Epithelial cell of esophagus (primary cell): ENCODE measurements around the gene CCDC17.

Source experiments
- DNase-seq: peaks from one replicate; pipeline ENCODE4 v3.0.0; 2010; ENCODE audit warnings: low read depth
- H3K4me3 ChIP-seq: 2 replicates; pipeline ENCODE4 v1.5.1; 2011; ENCODE audit warnings: mild to moderate bottlenecking, low read length, control low read depth
- TF ChIP-seq, protein P1 (sequence below): IDR thresholded peaks from 2 replicates; pipeline ENCODE4 v1.5.1; 2011; ENCODE audit warnings: low read depth, mild to moderate bottlenecking, low read length, control low read depth, inconsistent platforms; ENCODE audit not compliant: insufficient read depth; ENCODE audit errors: missing control alignments

The CCDC17 gene

DNA sequence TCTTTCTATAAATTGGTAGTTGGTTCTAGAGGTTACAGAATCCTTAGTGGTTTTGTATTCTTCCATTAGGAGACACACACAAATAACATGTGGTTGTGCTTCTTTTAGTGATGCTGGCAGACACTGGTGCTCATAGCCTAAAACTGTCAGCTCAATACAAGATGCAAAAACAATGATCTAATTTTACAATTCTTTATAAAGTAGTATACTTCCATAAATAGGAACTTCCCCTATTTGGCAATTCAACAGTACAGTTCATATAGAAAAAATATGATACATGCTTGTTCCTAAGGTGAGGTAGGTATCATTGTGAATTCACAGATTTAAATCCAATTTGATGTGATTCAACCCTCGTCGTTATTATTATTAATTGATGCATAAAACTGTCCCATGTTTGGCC, 20.8 kb upstream of the CCDC17 start:
- DNase-seq: no peak
- TF ChIP-seq, protein P1, sequence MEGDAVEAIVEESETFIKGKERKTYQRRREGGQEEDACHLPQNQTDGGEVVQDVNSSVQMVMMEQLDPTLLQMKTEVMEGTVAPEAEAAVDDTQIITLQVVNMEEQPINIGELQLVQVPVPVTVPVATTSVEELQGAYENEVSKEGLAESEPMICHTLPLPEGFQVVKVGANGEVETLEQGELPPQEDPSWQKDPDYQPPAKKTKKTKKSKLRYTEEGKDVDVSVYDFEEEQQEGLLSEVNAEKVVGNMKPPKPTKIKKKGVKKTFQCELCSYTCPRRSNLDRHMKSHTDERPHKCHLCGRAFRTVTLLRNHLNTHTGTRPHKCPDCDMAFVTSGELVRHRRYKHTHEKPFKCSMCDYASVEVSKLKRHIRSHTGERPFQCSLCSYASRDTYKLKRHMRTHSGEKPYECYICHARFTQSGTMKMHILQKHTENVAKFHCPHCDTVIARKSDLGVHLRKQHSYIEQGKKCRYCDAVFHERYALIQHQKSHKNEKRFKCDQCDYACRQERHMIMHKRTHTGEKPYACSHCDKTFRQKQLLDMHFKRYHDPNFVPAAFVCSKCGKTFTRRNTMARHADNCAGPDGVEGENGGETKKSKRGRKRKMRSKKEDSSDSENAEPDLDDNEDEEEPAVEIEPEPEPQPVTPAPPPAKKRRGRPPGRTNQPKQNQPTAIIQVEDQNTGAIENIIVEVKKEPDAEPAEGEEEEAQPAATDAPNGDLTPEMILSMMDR: no peak
- no peak overlapping the region for H3K4me3 ChIP-seq

GRCh38 chr1:45643978-45644377, 20.1 kb upstream of the CCDC17 start:
- H3K4me3 ChIP-seq: no peak overlapping the region
- TF ChIP-seq, protein P1: peak; percentile 33
- no peak for DNase-seq

DNA sequence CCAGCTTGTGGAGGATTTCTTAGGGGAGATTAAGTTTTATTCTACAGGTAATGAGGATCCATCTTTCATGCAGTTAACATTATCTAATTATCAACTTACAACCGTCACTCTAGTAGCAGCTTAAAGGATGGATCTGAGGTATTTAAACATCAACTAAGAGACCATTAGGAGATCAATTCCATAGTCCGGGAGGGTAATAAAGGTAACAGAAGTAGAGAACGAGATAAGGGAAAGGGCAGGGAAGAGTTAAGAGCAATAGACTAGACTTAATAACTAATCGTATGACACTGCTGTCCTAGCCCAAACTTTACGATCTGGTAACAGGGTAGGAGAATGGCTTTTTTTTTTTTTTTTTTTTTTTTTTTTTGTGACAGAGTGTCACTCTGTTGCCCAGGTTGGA, 19.5 kb upstream of the CCDC17 start:
- no peak for DNase-seq
- no peak overlapping the region for H3K4me3 ChIP-seq
- TF ChIP-seq, protein P1: no peak

DNA sequence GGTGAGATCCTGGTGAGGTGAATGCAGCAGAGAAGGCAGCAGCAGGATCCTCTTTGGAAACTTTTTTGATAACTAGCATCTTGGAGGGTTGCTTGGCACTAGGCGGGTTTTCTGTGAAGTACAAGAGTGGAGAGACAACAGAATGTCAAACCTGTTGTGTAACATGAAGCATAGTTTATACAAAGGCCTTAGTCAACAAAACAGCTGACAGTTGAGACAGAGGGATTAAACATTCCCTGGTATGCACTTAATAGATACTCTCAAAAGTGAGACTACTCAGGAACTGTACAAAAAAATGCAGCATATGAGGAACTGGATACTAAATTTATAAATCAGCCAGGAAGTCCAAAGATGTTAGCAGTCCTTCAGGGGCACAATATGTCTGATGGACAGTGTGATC, 16.4 kb upstream of the CCDC17 start:
- peak; percentile 21 for DNase-seq
- TF ChIP-seq, protein P1: no peak
- no peak overlapping the region for H3K4me3 ChIP-seq

DNA sequence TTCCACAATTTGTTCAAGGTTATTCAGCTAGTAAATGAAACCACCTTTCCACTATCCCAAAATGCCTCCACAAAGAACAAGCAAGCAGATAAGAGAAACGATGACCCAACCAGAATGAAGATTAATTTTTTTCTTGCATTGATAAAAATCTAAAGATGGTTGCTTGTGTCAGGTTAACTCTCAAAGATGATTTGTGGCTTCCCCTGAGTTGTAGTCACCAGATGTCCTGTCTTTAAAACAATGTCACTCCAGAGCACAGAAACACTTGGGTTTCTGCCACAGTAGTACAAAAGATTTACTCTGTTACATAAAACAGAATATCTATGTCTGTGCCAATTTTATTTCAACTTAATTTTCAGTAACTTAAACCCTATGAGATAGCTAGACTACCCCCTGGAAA, 11.4 kb upstream of the CCDC17 start:
- no peak for DNase-seq
- H3K4me3 ChIP-seq: no peak overlapping the region
- TF ChIP-seq, protein P1: no peak

- TF ChIP-seq, protein P1: no peak
- H3K4me3 ChIP-seq: no peak overlapping the region
- DNase-seq: no peak
These were observed 6.6 kb upstream of the CCDC17 start for GRCh38 chr1:45630429-45630828.

DNA sequence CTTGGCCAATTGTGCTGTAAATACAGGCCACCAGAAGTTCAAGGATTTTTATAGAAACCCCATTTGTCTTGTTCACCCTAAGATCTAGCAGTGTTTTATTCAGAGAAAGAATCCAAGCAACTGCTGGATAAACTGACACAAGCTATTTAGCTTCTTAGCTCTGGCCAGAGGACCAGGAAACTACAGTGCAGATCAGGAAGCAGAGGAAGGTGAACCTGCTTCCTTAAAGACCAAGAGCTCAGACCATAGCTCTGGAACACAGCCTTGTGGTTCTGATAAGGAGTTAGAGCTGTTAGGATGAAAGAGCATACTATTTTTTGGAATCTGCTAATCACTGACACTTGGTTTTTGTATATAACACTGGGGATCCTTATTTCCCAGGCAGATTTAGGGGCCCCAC, 5.2 kb upstream of the CCDC17 start:
- TF ChIP-seq, protein P1: no peak
- DNase-seq: no peak
- H3K4me3 ChIP-seq: no peak overlapping the region
